Epithelial cell of proximal tubule (primary cell): Measurements from ENCODE around the gene RBM12. TPM values are rescaled to one million over a fixed set of nuclear protein-coding genes. Genes with fewer than 3 reads are reported as not detected.
"Not testable (repeated sequence)": the region's sequence is repeated elsewhere in the genome, so short reads cannot be mapped to it uniquely, and the experiment has no call there.

Experiments
- DNase-seq: peaks from one replicate; pipeline ENCODE4 v3.0.0-alpha.2; 2011; ENCODE audit warnings: low read depth
- H3K4me3 ChIP-seq: 2 replicates; pipeline ENCODE4 v1.5.1; 2011; ENCODE audit warnings: low read depth, mild to moderate bottlenecking, low read length
- CTCF ChIP-seq: conservative IDR thresholded peaks from 2 replicates; pipeline ENCODE4 v1.5.1; 2012; ENCODE audit warnings: low read depth, mild to moderate bottlenecking, low read length
- total RNA-seq: library from RNA; depleted of rRNA; stranded (reverse); fragments of >200 nt; gene quantifications from 2 replicates; pipeline ENCODE4 v1.2.3, GENCODE V29; 2015

Gene RBM12
- 46.3 and 47.3 TPM in 2 replicates for total RNA-seq

- no peak for TF ChIP-seq CTCF
- H3K4me3 ChIP-seq, result peak within 1 kb of the TSS; percentile 93
- DNase-seq, result peak; percentile 53
Observed at GRCh38 chr20:35664466-35665206, at the start of gene RBM12, which contains the start of gene CPNE1. TSS of gene RBM12 (minus strand) at chr20:35664900. CDS start at chr20:35655322, 9,578 bp downstream. TSS of gene CPNE1 (minus strand) at chr20:35664900. CDS start at chr20:35632923, 31,977 bp downstream.

GRCh38 chr20:35714127-35714526 lies 49.4 kb upstream of the RBM12 start:
- no peak for DNase-seq
- no peak for TF ChIP-seq CTCF
- no peak overlapping the region for H3K4me3 ChIP-seq

GRCh38 chr20:35713120-35713519 lies 48.4 kb upstream of the RBM12 start:
- not testable (repeated sequence) for H3K4me3 ChIP-seq, DNase-seq

GRCh38 chr20:35711588-35712209 lies 47.0 kb upstream of the RBM12 start:
- no peak for TF ChIP-seq CTCF
- DNase-seq, result no peak
- no peak overlapping the region for H3K4me3 ChIP-seq

- no peak for DNase-seq
- no peak for TF ChIP-seq CTCF
- H3K4me3 ChIP-seq, result no peak overlapping the region
Observed at GRCh38 chr20:35710884-35711587, 46.3 kb upstream of the RBM12 start.

- no peak for DNase-seq
- no peak overlapping the region for H3K4me3 ChIP-seq
- no peak for TF ChIP-seq CTCF
Observed at GRCh38 chr20:35710039-35710438, 45.3 kb upstream of the RBM12 start.

- DNase-seq, result no peak
- no peak overlapping the region for H3K4me3 ChIP-seq
- no peak for TF ChIP-seq CTCF
Observed at GRCh38 chr20:35709259-35709658, 44.6 kb upstream of the RBM12 start.
